ENCODE results near the gene ACO2.

The ACO2 gene

DNA sequence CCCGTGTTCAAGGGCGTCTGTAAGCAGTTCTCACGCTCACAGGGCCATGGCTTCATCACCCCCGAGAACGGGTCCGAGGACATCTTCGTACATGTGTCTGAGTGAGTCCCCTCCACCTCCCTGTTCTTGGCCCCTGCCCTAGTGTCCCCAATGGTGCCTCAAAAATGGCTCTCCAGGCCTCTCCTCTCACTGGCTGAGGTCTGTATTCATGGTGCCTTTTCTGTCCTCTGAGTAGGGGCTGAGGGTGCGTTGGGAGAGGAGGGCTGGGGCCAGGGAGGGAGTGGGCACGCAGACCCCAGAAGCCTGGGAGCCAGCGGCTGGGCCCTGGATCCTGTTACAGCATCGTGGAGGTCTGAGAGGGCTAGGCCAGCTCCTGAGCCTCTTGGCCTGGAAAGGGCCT lies 104.8 kb downstream of the ACO2 start:
- no peak for DNase-seq

DNA sequence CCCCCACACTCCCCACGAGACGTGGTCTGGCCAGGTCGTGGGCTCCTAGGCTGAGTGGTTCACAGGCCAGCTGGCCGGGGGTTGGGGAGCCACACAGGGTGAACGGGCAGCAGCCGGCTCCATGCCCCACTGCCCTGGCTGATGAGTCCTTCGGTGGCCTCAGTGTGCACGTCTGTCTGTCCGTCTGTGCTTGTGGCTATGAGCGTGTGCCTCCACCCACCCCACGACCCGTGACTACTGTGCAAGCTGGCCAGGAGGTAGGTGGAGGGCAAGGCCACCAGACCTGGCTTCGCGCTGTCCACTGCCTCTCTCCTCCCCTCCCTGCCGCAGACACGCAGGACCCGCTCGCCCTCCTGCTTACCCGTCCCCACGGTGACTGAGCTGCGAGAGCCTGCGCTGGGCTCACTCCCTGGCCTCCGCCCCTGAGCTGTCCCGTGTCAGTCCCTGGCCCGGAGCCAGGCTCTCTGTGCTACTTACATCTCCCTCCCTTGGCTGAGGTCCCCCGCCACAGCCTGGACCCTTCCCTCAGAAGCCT lies 106.0 kb downstream of the ACO2 start:
- DNase-seq: no peak

DNA sequence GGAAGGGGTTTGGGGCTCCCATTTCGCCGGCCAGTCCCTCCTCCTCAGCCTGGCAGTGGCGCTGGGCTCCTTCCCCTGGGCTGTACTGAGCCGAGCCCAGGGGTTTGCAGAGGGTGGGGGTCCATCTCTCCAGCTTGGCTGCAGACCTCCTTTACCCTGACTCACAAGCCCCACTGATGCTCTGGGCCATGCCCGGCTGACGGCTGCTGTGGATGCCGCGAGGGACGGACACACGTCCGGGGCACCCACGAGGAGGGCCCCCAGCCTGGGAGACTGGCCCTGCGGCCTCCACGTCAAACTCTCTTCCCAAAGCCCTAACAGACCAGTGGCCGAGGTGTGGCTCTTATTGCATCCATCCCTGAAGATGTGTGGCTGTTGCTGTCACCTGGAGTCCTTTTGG lies 106.6 kb downstream of the ACO2 start:
- no peak for DNase-seq

DNA sequence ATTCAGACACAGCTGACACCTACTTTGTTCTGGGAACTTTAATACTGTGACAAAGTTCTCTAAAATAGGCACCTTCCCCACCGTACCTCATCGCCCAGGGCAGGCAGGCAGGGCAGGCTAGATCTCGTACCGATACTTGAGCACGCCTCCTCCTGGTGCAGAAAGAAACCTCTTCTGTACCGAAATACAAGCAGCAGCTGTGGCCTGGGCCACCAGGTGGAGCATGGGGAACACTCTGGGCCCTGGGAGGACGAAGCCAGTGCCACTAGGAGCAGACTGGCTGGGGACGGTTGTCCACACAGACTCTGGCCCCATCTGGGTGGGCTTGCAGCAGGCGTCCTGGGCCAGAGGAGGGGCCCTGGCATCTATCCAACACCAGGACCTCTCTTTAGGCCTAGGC lies 108.0 kb downstream of the ACO2 start:
- DNase-seq: peak; percentile 27

DNA sequence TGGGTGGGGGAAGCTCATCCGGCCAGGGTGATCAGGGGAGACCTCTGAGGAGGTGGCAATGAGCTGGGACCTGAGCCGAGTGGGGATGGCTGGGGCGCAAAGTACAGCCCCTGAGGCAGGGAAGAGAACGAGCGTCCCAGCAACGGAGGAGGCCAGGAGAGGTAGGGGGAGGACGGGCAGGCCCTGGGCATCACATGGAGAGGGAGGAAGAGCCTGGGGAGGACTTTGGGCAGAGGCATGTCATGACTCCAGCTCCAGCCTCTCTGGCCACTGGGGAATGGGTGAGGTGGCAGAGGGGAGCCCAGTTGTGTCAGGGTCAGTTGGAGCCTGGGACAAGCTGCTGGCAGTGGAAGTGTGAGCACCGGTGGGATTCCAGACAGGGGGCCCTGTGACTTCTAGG lies 109.2 kb downstream of the ACO2 start:
- DNase-seq: no peak
